Right forelimb (tissue), 1 donor: ENCODE data around the gene WDR43.
A peak's percentile ranks its signal among the peaks of the same experiment; 100 is the strongest.

Experiments
- DNase-seq: peaks from one replicate; pipeline ENCODE4 v3.0.0-alpha.2; 2018

WDR43 gene

DNA sequence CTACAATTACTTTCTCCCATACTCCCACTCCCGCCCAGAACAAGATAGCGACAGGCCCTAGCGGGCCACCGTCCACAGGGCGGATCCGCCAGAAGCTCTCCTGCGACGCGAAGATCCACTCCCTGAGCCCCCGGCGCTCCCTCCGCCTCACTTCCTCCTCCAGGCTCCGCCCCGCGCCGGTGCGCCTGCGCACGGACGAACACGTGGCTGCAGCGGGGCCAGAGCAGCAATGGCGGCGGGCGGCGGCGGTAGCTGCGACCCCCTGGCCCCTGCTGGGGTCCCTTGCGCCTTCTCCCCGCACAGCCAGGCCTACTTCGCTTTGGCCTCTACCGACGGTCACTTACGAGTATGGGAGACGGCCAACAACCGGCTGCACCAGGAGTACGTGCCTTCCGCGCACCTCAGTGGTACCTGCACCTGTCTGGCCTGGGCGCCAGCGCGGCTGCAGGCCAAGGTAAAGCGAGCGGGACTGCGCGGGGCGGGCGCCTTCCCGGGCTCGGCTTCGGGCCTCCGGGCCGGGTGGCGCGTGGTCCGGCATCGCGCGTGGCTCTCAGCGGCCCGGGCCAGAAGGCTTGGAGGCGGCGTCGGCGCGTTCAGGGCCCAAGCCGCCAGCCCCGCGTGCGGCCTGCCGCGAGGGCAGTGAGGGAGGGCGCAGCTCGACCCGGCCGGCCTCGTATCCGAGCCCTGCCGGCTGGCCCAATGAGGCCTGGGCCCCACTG, at the start of gene WDR43:
Gene WDR43 (plus strand): TSS at position 198 of the 719 bp plus-strand sequence. CDS start 32 bp downstream, at position 230.
- DNase-seq = peak; percentile 99

- no peak for DNase-seq
These were observed 39.3 kb upstream of the WDR43 start for GRCh38 chr2:28855193-28855592.

DNA sequence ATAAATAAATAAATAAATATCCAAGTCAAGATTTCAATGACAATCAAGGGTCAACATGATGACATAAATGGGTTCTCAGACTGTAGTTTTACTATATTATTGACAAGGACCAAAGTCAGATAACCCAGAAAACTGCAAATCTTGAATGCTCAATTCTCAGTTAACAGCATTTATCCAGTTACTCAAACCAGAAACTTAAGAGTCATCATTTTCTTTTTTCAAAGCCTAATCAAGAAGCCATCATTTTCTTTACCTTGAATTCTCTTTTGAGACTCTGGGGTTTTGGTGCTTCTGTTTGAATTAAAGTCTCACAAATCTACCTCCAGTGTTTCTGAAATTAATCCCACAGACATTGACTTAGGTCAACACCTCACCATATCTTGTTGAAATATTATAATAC, 38.5 kb upstream of the WDR43 start:
- no peak for DNase-seq

DNA sequence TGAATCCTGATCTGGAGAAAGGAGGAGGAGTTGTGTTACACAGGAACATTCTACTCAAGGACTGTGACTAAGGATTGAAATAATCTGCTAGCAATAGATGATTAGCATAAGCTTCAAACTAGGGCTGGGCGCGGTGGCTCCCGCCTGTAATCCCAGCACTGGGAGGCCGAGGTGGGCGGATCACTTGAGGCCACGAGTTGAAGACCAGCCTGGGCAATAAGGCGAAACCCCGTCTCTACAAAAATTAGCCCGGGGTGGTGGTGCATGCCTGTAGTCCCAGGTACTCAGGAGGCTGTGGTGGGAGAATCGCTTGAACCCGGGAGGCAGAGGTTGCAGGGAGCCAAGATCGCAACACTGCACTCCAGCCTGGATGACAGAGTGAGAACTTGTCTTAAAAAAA, 25.9 kb upstream of the WDR43 start:
- no peak for DNase-seq

GRCh38 chr2:28869494-28870145, 24.8 kb upstream of the WDR43 start:
- DNase-seq = no peak

DNA sequence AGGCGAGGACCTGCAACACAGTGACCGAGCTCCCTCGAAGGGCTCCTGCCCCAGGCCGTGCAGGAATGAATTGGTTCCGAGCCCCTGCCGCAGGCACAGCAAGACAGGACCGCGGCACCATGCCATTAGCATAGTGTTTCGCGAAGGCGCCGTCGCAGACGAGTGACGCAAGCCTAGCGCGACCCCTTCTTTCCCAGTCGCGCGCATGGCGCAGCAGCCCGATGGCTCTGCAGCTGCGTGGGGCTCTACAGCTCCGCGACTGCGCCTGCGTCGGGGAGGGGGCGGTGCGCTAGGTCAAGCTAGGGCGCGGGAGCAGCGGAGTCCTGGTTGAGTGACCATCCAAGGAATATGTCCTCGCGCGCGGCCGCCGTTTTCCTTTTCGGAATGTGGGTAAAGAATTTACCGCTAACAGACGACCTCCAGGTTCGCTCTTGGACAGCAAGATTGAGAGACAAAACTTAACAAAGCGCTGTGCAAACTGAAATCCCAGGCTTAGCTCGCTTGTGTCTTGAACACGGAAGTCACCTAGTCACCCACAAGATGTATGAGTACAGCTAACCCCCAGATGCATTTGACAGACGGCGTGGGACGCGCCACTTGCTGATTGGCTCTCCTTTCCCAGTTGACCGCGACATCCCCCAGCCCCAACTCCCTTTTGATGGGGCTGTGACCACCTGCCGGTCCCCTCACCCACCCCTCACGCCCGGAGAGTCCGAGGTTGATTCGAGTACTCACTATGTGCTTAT, 24.1 kb upstream of the WDR43 start, which contains the start of gene TRMT61B:
Gene TRMT61B (minus strand): TSS at position 164 of the 746 bp plus-strand sequence. CDS start 32 bp downstream, at position 132.
- DNase-seq = peak; percentile 98

GRCh38 chr2:28871620-28872019, 22.8 kb upstream of the WDR43 start:
- DNase-seq = no peak

DNA sequence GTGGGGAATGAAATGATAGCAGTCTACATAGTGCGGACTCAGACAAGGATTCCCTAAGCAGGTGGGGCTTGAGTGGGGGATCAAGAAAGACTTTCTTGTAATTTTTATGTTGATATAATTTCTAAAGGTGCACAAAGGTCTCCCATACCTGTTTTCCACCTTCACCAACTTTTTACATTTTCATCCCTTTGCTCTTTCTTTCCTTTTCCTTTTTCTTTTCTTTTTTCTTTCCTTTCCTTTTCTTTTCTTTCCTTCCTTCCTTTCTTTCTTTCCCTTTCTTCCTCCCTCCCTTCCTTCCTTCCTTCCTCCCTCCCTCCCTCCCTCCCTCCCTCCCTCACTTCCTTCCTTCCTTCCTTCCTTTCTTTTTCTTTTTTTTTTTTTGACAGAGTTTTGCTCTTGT, 14.3 kb upstream of the WDR43 start:
- DNase-seq = no peak

GRCh38 chr2:28893488-28893887, 979 bp upstream of the WDR43 start:
- no peak for DNase-seq

- DNase-seq = peak; percentile 62
These were observed 874 bp downstream of the WDR43 start for GRCh38 chr2:28895189-28895893.

DNA sequence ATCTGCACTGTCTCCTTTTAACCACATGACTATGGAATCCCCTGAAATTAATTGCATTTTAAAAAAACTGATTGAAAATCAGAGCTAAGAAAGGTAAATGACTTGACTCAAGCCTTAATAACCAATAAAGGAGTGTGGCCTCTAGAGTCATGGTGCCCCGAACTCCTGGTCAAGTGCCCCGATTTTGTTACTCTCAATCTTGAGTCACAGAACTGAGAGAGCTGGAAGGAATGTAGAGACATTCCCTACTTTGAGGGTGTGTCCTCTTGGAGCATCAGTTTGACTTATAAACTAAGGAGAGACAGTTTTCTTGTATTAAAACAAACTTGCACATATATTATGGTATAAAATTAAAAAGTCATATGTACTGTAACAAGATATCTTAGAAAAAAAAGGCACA, 2.4 kb downstream of the WDR43 start:
- no peak for DNase-seq

DNA sequence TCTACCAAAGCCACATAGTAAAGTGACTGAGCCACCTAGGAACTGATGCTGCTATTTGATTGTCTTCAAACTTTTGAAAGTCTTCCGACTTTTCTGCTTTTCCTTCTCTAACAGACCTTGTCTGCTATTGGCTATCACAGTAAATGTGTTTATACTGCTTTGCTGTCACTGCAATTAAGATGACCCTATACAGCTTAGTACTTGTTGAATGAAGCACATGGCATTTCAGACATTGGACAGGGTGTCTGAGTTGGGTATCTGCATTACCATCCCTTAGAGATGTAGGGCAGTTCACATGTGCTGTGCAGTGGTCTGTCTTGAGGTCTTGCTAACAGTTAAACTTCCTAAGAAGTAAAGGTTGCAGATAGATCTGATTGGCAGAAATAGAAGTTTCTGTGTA, 3.6 kb downstream of the WDR43 start:
- DNase-seq = no peak

- no peak for DNase-seq
These were observed 6.7 kb downstream of the WDR43 start for GRCh38 chr2:28901202-28901601.

DNA sequence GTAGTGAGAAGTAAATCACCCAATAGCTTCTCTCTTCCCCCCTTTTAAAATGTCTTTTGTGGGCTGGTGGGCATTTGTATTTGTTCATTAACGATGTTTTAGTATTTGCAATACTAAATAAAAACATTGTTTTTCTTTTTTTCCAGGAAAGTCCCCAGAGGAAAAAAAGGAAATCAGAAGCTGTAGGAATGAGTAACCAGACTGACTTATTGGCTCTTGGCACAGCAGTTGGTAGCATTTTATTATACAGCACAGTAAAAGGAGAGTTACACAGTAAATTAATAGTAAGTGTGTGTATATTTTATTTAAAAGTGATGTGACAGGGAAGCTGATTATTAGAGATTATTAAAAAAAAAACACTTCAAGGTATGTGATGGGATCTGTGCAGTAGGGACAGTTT, 7.4 kb downstream of the WDR43 start:
- no peak for DNase-seq

- DNase-seq = no peak
These were observed 8.1 kb downstream of the WDR43 start for GRCh38 chr2:28902584-28902983.

- DNase-seq = no peak
These were observed 9.8 kb downstream of the WDR43 start for GRCh38 chr2:28904295-28904694.

GRCh38 chr2:28904802-28905457, 10.5 kb downstream of the WDR43 start:
- no peak for DNase-seq

- no peak for DNase-seq
These were observed 11.1 kb downstream of the WDR43 start for GRCh38 chr2:28905533-28905932.

DNA sequence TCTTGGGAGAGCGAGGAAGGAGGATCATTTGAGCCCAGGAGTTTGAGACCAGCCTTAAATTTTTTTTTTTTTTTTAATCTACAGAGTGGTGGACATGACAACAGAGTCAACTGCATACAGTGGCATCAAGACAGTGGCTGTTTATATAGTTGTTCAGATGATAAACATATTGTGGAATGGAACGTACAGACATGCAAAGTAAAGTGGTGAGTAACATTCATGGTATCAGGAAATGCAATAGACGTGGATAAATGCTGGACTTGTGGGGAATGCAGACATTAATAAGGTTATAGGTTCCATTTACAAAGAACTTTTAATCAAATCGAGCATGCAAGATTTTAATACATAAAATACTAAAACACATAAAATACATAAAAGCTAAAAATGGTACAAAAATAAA, 11.9 kb downstream of the WDR43 start:
- no peak for DNase-seq

- no peak for DNase-seq
These were observed 12.4 kb downstream of the WDR43 start for GRCh38 chr2:28906821-28907220.

DNA sequence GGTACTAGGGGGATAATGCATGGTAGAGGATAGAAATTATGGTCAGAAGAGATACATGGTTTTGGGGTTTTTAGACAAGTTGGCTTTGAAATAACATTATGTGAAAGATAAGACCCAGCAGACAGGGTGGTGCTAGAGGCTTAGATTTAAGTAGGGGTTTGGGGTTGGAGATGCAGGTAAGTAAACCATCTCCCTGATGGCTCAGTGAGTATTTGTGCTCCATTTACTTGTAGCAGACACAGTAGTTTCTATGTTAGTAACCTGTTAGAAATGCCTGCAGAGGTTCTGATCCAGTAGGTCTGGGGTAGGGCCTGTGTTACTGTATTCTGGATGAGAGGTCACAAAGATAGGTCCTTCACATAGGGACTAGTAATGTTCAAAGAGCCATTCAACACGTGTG, 13.7 kb downstream of the WDR43 start:
- no peak for DNase-seq

DNA sequence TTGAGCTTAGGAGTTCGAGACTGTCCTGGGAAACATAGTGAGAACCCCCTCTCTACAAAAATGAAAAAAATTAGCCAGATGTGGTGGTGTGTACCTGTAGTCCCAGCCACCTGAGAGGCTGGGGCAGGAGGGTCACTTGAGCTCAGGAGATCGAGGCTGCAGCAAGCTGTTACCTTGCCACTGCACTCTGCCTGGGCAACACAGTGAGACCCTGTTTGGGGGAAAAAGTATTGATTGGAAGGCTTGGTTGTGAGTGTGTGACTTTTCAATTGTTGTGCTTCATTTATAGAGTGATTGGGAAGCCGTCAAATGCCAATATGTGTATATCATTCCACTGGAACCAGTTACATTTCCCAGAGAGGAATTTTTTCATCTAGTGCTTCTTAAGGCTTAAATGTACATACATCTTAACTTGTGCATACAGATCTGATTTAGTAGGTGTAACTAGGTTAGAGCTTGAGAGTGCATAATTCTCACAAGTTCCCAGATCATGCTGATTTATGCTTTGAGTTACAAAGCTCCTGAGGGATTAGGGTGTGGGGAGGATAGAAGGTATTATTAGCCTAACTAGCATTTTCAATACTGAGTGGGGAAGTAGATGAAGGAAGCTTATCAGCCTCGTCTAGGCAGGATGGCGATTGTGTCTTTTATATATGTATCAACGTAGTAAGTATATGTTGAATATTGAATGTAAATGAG, 15.3 kb downstream of the WDR43 start:
- DNase-seq = no peak
